GM23248 (cell line): ENCODE data around the gene SLC34A1.

Source experiments
- EZH2 ChIP-seq: fragments of 200-600 bp; sonication (generic); IDR thresholded peaks from 2 replicates; pipeline ENCODE4 v1.6.1; 2018; ENCODE audit warnings: antibody characterized with exemption, mild to moderate bottlenecking; ENCODE audit not compliant: insufficient read depth, poor library complexity, severe bottlenecking
- EZH2phosphoT487 ChIP-seq: fragments of 200-600 bp; sonication (generic); IDR thresholded peaks from 2 replicates; pipeline ENCODE4 v1.6.1; 2018; ENCODE audit warnings: antibody characterized with exemption, moderate library complexity, mild to moderate bottlenecking, low read depth; ENCODE audit not compliant: insufficient read depth

- TF ChIP-seq EZH2phosphoT487 (no peak), EZH2 (no peak)
Measured at GRCh38 chr5:177447066-177447610, 62.9 kb downstream of the SLC34A1 start.
